GM12801 (cell line): ENCODE results near the gene DNAH17.

Experiments
- TF ChIP-seq, protein P1 (sequence below): IDR thresholded peaks from one replicate; pipeline ENCODE4 v1.5.1; 2011; ENCODE audit warnings: control low read depth; ENCODE audit not compliant: insufficient read length; ENCODE audit errors: extremely low read depth

DNAH17 gene

DNA sequence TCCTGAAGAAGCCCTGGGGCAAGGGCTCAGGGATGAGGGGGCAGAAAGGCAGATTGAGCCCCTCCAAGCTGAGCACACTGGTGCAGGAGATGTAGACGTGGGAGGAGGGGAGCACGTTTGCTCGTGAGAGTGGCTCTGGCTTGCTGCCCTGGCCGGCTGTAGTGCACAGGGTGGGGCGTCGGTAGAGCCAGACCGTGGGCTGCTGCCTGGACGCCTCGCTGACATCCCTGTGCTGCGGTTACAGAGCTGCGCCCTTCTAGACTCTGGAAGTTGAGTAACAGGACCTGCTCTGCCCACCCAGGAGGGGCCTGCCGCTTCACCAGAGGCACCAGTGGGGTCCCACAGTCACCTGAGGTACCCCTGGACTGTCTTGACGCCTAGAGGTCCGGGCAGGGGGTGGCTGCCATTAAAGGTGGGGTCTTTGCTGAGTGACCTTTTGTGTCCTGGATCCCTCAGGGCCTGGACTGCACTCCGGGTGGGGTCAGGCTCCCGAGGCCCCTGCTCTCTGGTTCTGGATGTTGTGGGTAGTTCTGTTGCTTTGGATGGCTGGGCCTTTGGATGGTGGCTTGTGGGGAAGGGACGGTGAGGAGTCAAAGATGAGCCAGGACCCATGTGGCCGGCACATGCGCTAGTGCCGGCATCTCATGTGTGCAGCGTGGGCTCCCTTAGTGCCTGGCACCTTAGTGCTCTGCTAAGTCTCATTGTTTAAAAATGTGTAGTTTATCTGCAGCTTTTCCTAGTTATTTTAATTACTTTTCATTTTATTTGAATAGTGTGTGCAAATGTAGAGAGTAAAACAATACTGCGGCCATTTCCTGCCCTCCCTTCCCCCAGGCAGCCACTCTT, 157.0 kb downstream of the DNAH17 start:
- TF ChIP-seq, protein P1, sequence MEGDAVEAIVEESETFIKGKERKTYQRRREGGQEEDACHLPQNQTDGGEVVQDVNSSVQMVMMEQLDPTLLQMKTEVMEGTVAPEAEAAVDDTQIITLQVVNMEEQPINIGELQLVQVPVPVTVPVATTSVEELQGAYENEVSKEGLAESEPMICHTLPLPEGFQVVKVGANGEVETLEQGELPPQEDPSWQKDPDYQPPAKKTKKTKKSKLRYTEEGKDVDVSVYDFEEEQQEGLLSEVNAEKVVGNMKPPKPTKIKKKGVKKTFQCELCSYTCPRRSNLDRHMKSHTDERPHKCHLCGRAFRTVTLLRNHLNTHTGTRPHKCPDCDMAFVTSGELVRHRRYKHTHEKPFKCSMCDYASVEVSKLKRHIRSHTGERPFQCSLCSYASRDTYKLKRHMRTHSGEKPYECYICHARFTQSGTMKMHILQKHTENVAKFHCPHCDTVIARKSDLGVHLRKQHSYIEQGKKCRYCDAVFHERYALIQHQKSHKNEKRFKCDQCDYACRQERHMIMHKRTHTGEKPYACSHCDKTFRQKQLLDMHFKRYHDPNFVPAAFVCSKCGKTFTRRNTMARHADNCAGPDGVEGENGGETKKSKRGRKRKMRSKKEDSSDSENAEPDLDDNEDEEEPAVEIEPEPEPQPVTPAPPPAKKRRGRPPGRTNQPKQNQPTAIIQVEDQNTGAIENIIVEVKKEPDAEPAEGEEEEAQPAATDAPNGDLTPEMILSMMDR, result no peak

DNA sequence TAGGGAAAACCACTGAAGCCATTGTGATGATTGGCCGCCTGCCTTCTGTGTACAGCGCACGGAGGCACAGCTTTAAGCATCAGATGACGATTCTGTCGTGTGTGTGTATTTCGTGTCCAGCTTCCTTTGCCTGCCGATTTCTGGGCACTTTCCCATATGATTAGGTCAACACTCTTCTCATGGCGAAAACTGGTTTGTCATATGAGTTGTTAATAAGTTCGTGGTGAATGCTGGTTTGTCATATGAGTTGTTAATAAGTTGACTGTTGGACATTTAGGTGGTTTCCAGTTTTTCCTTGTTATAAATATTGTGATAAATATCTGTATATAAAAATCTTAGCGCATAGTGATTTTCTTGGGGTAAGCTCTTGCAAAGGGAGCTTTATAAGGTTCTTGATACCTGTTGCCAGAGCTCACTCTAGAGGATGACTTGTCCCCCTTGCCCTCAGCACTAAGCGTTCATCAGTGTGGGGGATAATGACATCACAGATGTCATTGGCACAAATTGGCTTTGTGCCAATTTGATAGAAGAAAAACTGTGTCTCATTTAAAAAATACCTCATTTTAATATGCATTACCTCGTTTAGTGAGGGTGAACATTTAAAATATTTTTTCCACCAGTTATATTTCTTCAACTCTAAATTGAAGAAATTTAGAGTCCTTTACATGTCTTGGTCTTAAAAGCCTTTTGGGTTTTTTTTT, 158.7 kb downstream of the DNAH17 start:
- TF ChIP-seq, protein P1, result no peak

DNA sequence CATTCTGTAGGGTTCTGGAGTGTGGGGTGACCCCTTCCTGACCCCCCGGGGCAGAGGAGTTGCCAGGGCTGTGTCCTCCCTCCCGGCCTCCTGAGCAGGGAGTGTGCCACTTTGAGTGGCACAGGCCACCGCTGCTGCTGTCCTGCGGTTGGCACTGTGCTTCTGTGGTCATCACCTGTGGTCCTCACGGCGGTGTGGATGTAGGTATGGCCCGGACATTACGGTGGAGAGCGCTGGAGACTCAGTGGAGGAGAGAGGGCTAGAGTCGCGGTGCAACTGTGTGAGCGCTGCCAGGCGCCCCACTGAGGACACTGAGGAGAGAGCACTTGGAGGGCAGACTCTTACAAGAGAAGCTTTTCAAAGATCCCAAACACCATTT, 159.7 kb downstream of the DNAH17 start:
- TF ChIP-seq, protein P1, result no peak

DNA sequence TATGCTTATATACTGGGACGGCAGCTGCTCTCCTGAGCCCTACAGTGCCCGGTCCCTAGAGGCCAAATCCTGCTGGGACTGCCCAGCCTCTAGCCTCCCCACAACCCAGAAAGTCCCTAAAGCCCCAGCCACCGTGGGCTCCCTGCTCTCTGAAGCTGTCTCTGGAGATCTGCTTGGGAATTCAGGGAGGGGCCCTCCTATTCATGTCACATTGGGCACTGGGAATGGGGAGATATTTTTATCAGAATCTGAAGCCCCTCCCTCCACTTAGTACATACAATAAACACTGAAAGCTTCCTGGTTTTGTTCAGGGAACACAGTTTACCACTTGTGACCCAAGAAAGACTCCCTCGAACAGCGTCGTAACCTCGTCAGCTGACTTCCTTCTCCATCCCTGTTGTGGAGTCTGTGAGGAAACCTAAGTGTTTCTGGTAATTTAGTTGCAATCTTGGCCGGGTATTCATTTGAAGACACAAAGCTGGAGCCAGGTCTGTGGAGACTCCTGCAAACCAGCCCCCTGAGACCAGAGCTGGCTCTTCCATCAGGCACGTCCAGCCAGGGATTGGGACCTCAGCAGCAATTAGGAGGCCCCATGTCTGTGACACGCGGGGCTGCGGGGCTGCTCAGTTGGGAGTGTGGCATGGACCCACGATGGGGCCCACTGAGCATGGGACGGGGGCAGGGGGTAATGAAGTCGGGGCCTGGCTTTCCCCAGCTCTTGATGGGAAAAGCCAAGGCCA, 160.2 kb downstream of the DNAH17 start:
- TF ChIP-seq, protein P1, result no peak

DNA sequence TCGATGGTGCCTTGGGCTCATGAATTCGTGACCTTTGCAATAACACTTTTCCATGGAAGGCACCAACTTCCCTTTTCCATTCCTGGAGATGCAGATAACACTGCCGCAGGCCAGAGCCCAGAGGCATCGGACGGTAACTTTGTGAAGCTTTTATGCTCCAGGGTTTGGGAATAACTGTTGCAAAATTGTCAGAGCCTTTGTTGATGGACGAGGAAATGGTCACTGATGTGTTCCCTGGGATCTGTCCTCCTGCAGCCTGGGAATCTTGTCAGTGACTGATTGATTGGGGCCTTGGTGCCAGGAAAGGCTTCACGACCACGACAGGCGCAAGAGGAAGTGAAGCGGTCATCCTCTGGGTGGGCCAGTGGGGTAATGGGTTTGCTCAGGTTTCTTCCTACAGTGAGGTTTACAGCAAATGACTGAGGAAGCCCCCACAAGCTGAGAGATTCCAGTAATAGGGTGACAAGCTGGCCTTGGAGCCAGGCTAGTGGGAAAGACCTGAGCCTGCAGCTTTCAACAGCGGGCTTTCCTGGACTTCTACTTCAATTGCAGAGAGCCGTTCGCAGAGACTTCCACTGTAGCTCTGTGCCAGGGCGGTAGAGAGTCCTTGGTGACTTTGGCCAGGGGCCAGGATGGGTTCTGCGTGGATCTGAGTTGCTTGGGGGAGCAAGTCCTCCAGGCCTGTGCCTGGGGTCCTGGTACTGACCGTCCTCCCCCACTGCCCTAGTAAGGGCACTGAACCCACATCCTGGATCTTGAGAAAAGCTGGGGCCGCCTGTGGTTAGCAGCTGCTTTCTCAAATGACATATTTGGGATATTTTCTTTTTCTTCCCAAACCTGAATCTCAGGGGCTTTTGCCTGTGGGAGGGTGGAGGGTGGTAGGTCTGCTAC, 161.1 kb downstream of the DNAH17 start:
- TF ChIP-seq, protein P1, result no peak

DNA sequence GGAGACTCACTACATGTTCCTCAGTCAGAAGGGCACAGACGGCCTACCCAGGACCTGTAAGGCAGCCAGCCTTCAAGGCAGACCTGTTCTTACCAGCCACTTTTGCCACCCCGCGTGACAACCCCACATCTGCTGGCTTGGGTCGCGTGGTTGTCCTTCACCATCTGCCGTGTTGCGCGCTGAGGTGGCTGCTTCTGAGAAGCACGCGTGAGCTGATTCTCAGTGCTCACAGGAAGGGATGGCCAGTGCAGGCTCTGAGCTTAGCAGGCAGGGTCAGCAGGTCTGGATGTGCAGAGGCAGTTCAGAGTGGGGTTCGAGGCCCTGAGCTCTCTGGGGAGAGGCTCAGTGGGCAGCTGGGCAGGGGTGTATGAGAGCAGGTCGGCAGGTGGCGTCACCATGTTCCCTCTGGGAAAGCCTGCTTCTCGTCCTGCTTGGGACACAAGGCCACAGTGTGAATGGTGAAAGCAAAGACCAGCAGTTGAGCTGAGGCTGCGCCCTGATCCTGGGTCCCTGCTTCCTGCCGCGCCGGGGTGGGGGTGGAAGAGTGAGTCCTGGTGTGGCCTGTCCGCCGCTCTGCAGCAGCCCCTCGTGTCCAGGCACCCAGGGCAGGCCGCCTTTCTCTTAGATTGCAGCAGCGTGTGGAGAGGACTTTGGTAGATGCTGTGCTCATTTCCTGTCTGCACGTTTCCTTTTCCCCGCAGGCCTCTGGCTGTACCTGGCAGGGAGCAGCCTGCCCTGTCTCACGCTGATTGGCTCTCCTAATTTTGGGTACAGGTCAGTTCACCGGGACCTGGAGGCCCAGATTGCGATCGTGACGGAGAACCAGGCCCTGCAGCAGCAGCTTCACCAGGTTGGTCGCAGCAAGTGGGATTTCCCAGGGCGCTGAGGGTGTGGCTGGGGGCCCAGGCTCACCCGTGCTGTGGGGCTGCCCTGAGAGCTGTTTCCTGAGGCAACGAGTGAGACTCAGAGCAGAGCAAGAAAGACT, 162.7 kb downstream of the DNAH17 start:
- TF ChIP-seq, protein P1, result no peak
